AG08395 (cell line): ENCODE data around the gene ROR2.
A peak's percentile ranks its signal among the peaks of the same experiment; 100 is the strongest.

Experiments
- DNase-seq: peaks from one replicate; pipeline ENCODE4 v3.0.0; 2012; ENCODE audit warnings: mixed read lengths, low spot score

Gene ROR2

DNA sequence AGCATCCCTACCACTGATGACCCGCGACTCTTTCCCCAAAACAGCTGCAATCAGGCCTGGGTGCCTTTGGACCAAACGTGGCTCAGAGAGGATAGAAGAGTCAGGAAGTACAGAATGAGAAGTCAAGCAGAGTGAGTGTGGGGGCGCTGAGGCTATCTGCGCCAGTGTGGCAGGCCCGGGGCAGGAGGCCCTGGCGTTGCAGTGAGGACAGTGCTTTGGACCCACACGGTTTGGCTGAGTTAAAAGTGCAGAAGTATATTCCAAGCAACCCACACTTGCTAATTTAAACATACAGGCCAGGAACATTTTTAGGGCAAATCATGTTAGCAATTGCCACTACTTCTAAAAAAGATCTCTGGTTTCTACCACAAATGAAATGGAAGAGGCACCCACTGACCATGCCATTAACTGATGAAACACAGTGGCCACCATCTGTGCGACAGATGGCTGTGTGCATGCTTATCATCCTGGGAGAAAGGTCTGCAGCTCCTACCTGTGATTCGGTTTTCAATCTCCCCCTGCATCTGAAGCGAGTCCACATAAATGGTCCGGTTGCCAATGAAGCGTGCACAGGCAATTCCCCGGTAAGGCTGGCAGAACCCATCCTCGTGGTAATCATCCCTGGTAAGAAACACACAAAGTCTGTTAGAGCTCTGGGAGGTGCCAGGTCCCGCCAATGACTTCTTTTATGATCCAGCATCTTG, 213.0 kb downstream of the ROR2 start:
- no peak for DNase-seq

DNA sequence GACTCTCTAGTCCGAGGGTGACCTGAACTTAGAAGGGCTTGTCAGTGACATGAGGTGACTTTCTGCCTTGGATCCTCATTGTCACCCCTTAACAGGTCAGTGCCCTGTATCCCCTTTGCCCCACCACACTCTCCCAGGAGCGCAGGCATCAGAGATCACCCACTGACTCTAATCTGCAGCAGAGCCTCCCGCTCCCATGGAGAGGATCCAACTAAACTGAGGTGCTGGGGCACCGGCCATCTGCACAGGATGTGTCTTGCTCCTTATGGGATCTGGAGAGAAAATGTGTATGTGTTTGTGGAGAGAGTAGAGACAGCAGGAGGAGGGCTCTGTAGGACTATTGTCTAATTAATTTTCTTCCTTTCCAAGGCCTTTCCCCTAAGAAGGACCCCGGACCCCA, 213.7 kb downstream of the ROR2 start:
- no peak for DNase-seq

DNA sequence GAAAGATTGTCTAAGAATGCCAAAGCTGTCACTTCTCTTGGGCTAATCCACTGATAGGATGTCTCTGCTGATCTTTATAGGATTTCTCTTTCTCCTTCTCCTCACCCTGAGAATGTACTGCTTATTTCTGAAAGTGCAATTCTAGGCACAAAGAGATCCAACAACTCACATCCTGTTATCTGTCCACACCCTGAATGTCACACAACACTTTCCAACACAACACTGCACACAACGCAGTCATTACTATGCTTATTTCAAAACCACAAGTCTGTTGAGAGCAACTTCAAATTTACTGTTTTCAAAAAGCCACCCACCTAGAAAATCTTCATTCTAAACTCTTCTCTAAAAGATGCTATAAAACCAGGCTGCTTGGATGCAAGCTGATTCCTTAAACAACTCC, 215.0 kb downstream of the ROR2 start:
- DNase-seq: no peak

DNA sequence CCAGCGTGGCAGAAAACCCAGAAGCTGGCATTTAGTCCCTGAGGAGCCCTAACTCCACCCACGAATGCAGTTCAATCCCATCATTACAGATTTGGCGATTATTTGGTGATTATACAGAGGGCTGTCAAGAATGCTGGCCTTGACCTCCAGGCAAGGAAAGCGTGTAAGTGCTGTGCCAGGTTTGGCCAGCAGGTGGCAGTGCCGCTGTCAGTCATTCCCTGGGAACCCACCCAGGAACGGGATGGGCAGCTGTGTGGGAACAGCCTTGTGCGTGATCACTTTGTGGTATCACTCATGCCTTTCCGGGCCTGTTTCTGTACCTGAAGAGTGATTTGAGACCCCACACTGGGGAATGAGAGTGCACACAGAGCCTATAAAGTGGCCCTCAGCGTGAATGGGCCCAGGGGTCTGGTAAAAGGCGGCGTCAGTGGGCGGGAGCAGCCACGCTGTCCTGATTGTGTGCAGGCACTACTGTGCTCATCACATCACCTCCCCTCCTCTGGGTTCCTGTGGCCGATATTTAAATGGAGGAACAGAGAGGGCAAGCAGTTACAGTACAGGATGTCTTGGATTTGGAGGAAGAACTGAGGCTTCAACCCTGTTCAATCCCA, 215.6 kb downstream of the ROR2 start:
- peak; percentile 83 for DNase-seq

GRCh38 chr9:91733006-91733624, 216.9 kb downstream of the ROR2 start:
- DNase-seq: no peak

DNA sequence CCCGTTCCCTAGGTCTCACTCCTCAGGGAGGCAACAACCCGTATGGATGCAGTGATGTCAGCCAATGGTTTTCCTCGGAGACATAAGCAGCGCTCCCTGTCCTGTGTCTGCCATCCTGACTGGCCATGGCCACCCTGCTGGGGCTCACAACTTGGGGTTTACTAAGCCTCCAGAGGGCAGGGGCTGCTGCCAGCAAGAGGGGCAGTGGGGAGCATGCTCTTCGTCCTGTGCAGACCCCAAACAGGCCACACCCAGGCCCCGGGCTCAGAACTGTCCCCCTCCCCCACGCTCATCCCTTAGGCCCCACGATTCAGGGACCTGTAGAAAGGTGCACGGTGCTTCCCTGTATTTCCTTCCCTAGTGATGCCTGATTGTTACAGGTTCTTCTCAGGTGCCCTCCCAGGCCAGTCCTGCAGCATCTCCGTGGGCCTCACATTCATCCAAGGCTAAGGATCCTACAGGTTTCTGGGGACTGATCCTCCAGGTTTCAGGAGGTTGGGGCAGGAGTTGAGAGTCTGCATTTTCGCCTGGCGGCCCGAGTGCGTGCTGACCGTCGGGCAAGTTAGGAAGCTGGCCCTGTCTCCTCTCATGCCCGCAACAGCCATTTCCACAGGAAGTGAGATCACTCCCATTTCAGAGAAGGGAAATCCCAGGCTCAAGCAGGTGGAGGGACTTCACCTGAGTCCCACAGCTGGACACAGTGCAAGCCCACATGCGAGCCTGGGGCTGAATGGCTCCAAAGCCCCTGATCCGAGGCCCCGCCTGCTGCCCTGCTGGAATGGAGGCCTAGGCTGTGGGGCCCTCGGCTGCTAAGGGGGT, 217.6 kb downstream of the ROR2 start:
- no peak for DNase-seq

DNA sequence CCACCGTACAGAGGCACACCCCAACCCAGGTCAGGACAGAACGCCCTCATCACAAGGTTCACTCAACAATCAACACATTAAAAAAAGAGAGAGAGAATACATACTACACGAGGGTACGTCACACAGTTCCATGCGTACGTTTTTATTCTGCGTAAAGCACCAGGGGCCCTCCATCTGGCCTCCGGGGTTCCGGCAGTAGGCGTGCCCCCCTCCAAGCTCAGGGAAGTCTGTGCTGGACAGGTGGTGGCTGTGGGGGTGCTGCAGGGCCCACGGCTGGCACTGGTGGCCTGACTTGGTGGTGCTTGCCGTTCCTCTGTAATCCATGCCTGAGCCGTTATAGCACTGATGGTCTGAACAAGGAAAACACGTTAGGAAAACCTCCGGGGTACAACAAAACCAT, 219.2 kb downstream of the ROR2 start:
- DNase-seq: no peak

- no peak for DNase-seq
Observed at GRCh38 chr9:91729558-91729842, 220.5 kb downstream of the ROR2 start.

DNA sequence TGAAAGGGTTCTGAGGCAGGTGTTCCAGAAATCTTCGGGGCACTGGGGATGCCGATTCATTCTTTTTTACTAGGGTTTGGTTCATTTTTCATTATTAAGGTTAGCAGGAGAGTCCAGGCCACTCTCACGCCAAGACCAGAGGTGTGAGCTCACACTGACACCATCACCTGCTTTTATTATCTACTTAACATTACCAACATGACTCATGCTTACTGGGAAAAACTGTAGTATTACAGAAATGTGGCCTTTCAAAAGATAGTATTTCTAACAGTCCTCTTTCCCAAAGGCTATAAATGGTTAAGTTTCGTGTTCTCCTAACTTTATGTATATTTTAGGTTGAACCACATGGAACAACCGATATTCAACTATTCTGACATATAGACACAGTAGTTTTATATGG, 222.1 kb downstream of the ROR2 start:
- DNase-seq: no peak

DNA sequence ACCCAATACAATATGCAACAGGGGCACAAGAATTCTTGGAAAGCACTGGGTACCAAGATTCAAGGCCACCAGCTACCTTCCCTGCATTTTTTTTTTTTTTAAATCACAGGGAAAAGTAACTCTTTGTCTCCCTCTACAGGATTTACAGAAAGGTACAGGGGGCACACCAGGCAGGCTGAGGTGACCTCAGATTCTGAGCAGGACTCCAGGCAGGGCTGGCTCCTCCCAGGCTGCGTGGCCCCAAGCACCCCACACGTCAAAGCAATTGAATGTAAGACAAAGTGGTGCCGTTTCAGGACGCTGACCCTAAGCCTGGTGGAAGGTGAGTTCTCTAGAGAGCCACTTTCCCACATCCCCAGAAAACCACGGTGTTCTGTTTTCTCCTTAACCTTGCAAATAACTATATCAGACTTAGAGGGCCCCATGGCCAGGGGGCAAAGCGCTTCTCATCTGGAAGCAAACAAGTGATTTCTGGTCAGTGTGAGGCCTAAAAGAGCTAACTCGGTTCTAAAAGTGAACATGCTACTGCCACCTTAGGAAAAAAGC, 222.6 kb downstream of the ROR2 start:
- peak; percentile 79 for DNase-seq

DNA sequence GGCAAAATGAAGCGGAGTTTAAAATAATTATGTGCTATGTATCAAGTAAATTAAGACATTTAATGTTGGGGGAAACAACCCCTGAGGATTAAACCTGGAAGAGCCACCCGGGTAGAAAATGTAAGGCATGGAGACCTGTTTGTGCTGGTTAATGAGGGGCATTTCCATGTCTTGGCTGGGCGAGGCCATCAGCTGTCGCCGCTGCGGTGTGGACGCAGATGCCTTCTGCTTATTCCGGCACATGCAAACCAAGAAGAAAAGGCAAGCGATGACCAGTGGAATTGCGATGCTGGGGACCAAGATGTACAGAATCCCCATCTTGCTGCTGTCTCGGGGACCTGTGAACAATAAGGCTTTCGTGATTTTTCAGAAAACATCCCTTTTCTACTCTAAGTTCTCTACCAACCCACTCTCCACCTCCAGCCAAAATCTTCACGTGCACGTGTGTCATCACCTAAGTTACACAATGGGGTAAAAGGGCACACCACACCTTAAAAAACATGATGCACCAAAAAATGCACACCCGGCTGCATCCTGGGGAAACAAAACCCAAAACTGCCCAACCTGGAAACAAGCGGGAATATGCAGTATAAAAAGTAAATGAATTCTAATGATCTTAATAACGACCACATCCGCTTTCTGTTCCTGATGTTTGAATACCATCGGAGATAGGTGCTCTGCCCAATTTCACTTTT, 223.5 kb downstream of the ROR2 start:
- no peak for DNase-seq

DNA sequence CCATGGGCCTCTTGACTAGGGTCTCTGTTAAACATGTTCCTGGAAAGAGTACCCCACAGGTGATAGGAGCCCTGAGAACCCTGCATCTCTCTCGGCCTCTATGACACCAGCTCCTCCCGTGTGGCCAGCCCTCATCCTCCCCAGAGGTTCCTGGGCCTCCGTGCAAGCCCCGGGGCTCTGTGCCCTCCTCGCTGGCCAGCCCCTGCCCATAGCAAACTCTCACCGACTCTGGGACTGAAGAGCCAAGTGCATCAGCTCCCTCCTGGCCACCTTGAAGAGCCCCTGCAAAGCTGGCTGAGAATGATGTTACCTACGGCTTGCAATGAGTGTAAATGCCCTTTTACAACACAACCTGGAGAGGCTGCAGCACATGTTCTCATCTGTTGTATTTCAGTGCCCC, 224.4 kb downstream of the ROR2 start:
- DNase-seq: no peak

DNA sequence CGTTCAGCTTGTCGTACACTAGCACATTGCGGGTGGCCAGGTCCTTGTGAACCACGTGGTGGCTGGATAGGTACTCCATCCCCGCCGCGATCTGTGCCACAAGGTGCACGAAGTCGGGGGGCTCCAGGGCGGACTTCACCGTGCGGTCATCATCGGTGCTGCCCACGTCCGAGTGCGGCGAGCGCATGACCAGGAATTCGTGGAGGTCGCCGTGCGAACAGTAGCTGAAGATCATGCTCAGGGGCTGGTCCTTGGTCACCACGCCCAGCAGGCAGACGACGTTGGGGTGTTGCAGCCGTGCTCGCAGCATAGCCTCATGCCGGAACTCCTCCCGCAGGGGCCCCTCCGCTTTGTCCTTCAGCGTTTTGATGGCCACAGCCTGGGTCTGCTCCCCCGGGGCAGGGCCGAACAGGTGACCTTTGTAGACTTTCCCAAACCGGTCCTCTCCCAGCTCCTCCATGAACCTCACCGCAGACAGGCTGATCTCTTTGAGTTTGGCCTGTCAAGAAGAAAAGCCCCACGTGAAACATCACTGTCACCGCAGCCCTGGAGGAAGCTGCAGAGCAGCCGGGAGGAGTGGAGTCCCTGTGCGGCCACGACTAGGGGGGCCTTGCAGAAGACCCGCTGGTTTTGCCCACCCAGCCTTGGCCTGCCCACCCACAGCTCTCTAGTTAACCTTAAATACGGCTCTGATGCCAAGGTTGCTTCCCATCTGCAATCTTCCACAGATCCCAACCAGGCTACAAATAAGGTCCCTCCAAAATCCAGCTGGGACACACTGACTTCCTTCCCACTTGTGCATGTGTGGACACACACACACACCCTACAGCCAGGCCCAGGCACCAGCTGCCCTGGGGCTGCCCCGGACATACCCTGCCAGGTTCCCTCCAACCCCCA, 225.2 kb downstream of the ROR2 start:
- DNase-seq: no peak

- DNase-seq: no peak
Observed at GRCh38 chr9:91724068-91724440, 226.0 kb downstream of the ROR2 start.

GRCh38 chr9:91723420-91724067, 226.5 kb downstream of the ROR2 start:
- no peak for DNase-seq

DNA sequence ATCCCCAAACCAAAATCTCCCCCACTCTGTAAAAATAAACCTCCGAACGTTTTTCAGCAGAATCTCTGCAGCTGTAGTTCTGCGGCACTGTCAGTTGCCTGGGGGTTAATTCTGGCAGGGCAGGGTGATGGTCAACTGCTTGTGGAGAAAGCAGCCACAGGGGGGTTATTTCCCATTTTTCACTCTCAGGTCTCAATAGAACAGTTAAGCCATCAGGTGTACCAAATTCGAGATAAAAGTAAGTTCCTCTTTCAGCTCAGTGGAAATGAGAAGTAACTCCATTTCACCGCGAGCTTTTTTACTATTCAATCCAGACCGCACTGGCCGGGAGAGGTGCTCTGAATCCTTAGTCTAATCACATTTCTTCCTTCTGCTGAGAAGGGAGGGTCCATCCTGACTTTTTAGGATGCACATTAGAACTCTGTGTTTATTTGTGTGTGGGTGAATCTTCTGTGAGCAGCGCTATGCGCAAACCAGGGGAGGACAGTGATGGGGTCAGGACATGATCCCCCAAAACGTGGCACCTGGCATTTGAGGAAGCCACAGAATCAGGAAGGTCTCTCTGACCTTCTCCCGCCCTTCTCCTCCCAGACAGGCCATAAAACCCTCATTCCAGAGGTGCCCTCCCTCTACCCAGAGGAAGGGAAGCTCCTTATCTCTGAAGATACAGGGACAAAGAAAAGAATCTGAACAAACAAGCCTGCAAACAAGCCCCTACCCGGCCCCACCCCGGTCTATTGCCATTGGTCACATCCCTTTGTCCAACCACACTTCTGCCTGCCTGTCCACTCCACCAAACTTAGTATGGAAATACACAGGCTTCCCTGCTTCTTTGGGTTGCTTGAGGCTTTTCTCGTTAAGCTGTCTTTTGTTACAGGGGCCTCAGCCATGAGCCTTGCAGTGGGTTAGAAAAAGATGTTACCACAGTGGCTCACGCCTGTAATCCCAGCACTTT, 229.0 kb downstream of the ROR2 start:
- no peak for DNase-seq

DNA sequence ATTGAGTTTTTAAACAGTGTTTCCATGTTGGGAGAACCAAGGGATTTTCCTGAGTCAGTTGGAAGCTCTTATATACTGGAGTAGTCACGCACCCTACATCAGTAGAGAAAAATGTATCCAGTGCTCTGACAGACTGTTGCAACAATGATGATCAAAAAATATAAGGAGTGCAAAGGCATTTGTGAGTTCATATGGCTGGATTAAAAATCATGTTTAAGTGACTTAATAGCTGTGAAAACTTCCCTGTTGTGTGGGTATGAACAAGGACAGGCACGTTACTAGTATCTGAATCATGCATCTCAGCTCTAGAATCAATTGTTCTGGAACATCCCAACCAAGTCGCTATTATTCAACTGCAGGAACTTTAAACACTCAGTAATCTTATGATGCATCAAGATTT, 229.7 kb downstream of the ROR2 start:
- no peak for DNase-seq

DNA sequence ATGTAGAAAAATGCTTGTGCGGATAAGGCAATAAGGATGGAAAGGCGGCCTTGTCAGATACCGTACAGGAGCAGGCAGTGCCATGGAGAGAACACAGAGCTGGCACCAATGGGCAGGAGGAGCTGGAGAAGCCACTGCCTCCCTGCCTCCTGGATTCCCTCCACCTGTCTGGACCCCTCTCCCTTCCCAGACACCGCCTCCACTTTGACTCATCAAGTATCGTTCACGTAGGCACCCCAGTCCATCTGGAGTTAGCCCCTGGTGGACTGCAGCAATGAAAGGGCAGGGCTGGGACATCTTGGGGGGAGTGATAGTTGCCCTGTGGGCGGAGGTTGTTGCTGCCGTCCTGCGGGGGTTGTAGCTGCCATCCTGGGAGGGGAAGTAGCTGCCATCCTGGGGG, 232.0 kb downstream of the ROR2 start:
- DNase-seq: no peak

GRCh38 chr9:91716815-91717214, 233.2 kb downstream of the ROR2 start:
- DNase-seq: no peak
